ENCODE results near the gene KBTBD3.
"Not testable (repeated sequence)": the region's sequence is repeated elsewhere in the genome, so short reads cannot be mapped to it uniquely, and the experiment has no call there.

The KBTBD3 gene

GRCh38 chr11:106003094-106003493 lies 74.1 kb downstream of the KBTBD3 start:
- DNase-seq: not testable (repeated sequence)

DNA sequence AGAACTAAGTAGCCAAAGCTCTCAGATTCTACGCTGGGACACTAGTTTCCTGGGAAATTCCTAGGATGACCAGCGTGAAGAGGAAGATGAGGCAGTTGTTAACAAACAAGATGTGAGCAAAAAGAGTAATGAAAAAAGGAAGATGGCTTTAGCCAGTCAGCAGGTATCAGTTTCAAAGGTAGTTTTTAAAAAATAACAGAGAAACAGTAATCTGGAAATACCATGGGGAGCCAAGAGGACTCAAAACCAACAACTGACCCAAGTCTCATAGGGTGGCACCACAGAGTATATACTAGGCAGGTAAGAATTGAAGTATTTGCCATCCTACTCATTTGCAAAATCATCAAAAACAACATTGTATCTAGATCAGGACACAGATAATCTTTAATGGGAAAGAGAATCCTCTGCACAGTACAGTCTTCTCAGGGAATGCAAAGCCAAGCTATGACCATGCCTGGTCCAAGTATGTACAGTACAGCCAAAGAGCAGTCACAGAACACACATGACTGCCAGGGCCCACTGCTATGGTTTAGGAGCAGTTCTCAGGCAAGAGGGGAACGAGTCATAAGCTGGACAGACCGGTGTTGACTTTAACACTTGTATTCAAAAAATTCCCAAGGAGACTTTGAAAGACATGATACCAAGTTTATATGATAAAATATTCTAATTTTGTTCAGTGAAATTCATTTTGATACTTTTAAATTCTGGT lies 75.7 kb downstream of the KBTBD3 start:
- no peak for DNase-seq

Measured in cerebellar nuclear complex (tissue), 1 donor.